SKM-1 treated with dmso at 0.1 percent for 144 hours (cell line): Measurements from ENCODE around the gene CEP350.
"Not testable (repeated sequence)": the region's sequence is repeated elsewhere in the genome, so short reads cannot be mapped to it uniquely, and the experiment has no call there.

Experiments
- DNase-seq: peaks from one replicate; lab custom pipeline; 2025; ENCODE audit not compliant: unreplicated experiment; lab: John Stamatoyannopoulos, UW

The CEP350 gene

DNA sequence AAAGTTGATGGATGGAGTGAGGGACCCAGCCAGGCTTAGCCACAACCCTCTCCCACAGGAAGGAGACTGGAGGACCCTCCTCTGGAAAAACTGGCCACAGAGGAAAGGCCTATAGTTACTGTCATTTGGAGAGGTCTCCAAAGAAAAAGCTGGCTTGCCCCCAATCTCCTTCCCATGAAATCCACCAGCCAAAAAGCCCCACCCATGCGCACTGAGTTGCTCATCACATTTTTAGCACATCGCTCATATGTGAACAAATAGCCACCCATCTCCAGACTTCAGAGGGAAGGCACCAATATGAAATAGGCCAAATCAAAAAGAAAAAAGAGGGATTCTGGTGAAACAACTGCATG is 163.1 kb downstream of the CEP350 start:
- DNase-seq, result no peak

DNA sequence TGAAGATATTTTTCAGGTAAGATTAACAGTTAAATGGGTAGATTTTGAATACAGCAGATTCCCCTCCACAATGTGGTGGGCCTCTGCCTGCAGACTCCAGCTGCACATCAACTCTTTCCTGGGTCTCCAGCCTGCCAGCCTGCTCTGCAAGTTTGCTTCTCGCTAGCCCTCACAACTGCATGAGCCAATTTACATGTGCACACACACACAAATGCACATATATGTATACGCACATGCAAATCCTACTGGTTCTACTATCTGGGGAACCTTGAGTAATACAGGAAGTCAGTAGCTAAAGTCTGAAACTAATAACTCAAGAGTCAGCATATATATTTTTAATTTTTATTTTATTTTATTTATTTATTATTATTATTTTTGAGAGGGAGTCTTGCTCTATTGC is 165.2 kb downstream of the CEP350 start:
- no peak for DNase-seq

DNA sequence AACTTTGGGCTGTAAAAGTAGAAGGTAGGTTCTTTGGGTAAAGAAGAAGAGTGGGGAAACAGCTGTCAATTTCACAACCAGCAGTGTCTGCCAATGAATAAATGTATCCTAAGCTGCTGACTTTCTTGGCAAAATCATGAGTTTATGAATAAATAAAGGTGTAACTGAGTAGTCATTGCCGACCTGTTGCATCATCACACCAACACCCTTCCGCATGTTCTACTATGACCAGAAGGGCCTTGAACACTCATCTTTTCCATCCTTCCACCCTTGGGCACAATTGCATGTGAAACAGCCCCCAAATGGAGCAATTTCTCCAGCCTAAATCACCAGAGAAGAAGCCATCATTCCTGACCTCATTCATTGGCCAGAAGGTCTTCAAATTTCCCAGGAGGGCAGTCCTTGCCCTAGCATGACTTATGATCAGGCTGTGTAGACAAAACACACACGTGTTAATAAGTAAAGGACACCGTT is 168.9 kb downstream of the CEP350 start:
- DNase-seq, result no peak

DNA sequence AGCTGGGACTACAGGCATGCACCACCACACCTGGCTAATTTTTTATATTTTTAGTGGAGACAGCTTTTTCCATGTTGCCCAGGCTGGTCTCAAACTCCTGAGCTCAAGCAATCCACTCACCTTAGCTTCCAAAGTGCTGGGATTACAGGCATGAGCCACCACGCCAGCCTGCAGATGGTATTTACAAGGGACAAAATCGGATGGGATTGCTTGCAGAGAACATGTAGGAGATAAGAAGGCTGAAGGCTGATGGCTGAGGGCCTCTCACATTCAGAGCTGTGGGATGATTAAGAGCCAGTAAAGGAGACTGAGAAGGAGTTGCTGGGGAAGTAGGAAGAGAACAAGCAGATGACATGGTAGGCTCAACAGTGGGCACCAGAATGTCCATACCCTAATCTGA is 176.0 kb downstream of the CEP350 start:
- peak; percentile 45 for DNase-seq

DNA sequence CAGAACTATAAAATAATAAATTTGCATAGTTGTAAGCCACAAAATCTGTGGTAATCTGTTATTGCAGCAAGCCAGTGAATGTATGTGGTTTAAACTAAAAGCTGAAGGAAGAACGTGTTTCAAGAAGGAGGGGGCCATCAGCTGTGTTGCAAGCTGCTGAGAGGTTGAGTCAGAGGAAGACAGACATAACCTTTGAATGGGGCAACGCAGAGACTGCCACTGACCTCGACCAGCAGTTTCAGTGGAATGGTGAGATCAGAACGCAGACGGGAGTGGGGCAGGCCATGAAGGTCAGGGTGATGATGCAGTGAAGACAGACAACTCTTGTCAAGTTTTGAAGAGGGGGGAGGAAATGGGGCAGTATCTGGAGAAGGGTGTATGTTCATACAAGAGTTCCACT is 176.9 kb downstream of the CEP350 start:
- DNase-seq, result peak; percentile 100

DNA sequence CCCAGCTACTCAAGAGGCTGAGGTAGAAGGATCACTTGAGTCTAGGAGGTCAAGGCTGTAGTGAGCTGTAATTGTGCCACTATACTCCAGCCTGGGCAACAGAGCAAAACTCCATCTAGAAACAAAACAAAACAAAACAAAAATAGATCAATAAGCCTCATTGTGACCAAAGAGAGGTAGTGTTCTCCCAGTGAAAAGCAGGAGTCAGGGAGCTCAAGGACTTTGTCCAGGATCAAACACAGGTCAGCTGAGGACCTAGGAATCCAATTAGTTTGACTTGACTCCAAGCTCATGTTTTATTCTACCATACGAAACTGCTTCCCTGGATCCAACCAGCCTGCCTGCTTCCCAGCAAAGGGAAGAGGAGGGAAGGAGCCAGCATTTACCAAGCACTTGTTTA is 178.6 kb downstream of the CEP350 start:
- no peak for DNase-seq

DNA sequence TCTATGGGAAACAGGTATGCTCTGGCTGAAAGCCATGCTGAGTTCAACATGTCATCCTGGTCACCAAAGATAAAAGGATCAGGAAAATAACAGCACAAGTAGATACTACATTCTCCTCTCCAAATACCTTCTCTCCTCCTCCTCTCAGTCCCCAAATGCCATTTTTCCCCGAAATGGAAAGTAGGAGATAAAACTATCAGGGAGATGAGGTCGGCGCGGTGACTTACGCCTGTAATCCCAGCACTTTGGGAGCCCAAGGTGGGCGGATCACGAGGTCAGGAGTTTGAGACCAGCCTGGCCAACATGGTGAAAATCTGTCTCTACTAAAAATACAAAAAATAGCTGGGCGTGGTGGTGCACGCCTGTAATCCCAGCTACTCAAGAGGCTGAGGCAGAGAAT is 179.1 kb downstream of the CEP350 start:
- DNase-seq, result not testable (repeated sequence)

DNA sequence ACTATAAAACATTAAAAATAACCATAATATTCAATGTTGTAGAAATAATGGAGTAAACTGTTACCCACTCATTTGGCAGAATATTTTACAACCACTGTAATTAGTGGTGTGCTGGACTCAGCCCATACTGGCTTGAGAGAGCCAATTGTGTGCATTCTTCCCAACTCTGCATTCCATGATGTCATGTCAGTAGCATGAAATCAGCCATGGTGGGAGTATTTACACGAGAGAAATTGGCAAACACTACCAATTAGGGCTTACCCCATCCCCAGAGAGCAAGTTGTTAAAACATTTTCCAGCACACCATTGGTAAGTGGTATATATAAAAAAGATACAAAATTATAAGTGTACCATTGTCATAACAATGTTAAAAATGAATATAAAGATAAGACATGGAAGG is 180.9 kb downstream of the CEP350 start:
- no peak for DNase-seq

DNA sequence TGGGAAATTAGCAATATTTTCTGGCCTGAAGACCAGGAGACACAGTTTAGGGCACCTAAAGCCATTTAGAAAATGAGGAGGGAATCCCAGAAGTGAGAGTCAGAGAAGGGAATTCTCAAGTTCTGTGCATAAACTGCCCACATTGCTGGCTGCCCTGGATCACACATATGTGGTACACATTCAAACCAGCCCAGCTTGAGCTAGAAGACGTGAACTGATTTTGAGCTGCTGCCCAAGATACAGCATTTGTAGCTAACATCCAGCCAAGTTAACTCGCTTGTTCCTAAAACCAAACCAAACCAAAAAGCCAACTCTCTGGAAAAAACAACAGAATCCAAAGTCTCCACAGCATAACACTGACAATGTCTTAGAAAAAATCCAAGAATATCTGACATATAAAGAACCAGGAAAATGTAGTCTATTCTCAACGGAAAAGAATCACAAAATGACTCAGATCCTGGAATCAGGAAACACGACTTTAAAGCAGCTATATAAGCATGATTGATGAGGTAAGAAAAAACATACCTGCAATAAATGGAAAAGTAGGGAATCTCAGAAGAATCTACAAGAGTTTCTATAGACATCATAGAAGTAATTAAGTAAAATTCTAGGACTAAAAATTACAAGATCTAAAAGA is 181.8 kb downstream of the CEP350 start:
- no peak for DNase-seq

DNA sequence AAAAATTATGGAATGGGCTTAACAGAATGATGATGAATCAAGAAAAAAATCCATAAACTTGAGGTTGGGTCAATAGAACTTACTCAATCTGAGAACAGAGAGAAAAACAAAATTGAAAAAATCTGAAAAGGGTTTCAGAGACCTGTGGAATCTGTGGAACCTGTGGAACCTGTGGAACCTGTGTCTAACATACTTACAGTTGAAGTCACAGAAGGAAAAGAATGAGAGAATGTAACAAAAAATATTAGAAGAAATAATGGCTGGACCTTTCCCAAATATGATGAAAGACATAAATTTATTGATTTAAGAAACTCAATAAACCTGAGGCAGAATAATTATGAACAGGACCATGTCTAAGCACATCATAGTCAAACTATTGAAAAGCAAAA is 182.4 kb downstream of the CEP350 start:
- no peak for DNase-seq

DNA sequence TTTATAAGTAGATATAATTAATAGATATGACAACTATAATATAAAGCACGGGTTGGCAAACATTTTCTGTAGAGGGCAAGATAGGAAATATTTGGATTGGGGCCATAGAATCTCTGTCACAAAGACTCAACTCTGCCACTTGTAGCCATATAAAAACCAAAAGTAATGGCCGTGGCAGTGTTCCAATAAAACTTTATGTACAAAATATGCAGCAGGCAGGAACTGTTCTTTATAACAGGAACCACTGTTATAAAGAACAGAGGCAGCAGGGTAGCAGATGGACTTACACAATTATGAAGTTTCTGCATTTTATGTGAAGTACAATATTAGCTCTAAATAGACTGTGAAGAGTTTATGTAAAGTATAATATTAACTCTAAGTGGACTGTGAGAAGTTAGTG is 183.2 kb downstream of the CEP350 start:
- DNase-seq, result no peak

DNA sequence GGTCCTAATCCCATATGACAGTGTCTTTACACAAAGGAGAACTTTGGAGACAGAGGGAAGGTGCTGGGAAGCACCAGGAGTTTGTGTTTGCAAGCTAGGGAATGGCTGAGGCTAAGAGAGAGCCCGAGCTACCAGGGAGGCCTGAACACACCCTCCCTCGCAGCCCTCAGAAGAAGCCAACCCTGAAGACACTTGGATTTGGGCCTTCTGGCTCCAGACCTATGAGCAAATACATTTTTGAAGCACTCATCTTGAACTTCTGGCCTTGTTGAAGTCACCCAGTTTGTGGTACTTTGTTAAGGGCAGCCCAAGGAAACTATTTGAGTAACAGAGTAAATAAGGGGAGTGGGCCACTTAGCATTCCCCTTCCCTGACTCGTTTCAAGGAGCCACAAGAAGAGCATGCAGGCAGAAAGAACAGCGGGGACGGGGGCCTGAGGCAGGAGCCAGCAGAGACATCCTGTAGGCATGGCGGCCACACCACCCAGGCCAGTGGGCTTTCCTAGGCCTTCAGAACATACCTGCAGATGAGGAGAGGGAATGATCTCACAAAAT is 186.8 kb downstream of the CEP350 start:
- DNase-seq, result no peak

DNA sequence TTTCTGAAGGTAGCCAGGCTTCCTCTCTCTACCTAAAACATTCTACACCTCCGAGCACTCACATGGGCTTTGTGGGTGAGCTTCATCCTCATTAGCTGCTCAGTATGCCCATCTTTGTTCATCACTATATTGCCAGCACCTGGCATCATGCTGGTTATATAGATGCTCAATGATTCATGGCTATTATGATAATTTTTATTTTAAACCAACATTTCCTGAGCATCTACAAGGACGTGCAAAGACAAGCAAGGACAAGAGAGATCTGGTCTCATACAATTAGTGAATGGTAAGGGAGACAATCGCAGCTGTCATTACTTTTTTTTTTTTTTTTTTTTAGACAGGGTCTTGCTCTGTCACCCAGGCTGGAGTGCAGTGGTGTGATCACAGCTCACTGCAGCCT is 188.7 kb downstream of the CEP350 start:
- DNase-seq, result no peak

DNA sequence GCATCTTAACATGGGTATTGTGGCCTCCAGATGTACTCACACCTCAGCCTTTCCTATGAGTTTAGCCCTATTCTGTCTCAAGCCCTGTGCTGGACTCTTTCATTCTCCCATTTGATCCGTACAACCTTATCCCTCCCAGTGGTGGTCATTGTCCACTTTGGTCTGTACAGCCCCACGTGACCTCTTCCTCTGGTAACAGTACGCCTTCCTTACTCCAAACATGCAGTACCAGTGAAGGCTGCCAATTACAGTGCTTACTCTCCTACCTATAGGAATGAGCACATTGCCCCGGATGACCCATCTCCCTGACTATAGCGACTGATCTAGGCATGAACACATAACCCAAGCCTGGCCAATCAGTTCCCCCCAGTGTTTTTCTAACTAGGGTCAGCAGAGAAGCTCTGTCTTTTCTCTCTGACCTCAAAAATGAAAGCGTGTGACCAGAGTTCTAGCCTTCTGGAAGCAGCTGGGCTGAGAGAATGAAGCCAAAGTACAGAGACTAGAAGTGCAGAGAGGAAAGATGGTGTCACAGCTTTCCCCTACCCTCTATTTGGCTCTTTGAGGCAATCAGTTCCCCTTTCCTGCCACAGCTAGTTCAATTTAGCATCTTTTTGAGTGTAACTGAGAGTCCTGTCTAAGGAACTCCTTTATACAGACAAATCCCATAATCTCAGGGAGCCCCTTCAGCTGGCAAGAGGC is 190.2 kb downstream of the CEP350 start:
- DNase-seq, result peak; percentile 35

DNA sequence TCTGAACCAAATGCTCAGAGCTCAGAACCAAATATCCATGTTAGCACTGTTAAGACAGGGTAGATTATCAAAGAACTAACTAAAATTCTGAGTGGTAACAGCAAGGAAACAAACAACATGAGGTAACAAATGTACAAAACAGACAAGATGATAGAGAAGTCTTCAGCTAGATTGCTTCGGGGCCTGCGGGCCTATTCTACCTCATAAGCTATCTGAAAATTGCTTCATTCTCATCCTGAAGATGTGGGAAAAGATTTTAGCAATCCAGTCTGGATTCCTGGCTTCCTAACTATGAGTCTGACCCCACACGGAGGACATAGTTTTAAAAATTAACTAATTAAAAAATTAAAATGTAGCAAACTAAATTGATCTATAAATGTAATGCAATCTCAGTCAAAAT is 190.8 kb downstream of the CEP350 start:
- no peak for DNase-seq

DNA sequence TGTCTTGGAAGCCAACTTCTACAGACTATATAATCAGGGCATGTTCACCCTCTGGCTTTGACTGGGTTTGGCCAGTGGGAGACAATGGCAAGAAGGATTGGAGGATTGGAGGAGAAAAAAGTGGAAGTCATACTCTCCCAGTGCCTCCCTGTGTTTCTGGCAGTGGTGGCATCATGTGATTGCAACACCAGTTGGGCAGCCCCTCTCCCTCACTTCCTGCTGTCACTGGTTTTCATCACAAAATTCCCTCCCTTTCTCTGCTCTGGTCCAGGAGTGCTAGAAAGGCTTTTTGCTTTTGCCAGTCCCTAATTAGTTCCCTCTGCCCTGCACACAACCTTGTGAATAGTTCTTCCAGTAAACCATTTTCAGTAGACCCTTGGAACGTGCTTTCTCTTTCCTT is 196.4 kb downstream of the CEP350 start:
- DNase-seq, result peak; percentile 62

DNA sequence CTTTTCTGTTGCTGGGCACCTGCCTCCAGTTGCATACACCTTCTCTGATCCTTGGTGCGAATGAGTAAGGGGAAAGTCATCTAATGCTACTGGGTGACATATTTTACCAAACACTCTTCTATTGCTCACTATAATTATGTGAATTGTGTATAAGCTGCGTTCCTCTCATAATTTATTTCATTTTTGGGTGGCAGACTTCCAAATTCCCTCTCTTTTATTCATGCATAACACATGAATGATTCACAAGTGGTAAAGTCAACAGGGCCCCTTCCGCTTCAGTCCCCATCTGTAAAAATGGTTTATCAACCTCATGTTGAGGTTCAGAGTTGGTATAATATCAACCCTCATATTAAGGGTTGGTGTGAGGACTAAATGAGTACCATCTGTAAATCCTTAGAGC is 196.9 kb downstream of the CEP350 start:
- DNase-seq, result no peak

DNA sequence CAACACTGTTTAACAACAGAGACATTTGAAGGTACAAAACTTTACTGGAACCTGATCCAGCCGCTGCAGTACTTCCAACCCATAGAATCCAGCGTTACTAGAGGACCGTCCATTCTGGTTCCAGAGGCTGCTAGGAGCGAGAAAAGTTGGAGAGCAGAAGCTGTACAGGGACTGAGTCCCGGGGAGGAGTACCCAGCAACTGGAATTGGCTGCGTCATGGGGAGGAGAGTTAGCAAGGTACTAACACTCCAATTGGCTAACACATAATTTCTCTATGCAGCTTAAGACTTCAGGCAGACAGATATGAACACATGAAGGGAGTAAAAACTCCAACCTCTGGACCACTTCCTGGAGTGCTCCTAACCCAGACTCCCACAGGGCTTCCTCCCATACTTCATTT is 198.0 kb downstream of the CEP350 start:
- no peak for DNase-seq

DNA sequence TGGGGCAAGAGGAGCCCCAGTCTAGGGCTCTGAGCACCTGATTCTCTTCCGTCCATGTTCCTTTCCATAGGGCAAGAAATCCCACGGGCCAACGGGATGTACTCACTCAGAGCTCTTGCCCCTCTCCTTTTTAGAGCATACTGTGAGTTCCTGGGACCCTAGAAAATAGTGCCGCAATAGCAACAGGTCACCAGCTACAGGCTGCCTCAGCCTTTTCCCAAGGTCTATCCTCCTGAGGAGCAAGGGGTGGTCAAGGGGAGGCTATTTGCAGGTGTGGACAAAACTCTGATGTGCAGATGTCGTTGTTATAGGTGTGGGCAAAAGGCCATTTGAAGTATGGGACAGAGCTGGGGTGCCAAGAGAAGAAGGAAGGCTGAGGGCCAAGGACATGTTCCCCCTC is 198.4 kb downstream of the CEP350 start:
- DNase-seq, result no peak

DNA sequence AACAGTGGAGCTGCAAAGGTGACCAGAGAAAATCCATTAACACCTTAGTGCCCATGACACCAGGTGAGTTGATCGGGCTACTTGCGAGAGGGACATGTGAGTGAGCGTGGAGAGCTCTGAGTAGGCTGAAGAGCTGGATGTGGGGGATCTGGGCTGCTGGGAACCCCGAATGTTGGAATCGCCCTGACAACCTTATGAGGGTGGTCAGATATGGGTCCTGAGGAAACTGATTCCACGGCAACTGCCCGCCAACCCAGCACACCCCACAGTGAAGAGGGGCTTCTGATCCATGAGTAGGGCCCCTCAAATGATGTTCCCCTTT is 199.4 kb downstream of the CEP350 start:
- no peak for DNase-seq

DNA sequence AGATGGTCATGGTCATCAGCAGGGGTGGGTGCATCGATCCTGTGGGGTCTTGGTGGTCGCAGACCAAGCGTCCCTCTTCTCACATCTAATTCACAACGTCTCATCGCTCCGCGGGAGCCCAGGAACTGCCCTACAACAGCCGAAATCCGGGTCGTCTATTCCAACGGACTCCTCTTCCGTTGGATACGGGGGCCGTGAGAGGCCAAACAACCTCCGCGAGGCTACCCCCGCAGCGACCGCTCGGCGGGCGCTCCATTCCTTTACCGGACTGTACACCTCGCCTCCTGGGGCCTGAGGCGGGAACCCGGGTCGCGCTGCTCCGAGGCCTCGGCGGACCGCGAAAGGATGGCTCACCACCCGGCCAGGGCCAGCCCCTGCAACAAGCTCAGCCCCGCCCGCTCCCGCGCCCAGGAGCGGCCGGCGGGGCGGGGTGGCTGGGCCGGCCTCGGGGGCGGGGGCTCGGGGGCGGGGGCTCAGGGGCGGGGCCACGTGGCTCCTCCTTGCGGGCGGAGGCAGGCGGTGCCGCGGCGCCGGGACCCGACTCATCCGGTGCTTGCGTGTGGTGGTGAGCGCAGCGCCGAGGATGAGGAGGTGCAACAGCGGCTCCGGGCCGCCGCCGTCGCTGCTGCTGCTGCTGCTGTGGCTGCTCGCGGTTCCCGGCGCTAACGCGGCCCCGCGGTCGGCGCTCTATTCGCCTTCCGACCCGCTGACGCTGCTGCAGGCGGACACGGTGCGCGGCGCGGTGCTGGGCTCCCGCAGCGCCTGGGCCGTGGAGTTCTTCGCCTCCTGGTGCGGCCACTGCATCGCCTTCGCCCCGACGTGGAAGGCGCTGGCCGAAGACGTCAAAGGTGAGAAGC is 199.9 kb downstream of the CEP350 start, which contains the start of gene QSOX1:
Gene QSOX1, plus strand, starts transcription at position 545 of the 857 bp plus-strand sequence. Its CDS starts 39 bp downstream, at position 584.
- peak; percentile 94 for DNase-seq

DNA sequence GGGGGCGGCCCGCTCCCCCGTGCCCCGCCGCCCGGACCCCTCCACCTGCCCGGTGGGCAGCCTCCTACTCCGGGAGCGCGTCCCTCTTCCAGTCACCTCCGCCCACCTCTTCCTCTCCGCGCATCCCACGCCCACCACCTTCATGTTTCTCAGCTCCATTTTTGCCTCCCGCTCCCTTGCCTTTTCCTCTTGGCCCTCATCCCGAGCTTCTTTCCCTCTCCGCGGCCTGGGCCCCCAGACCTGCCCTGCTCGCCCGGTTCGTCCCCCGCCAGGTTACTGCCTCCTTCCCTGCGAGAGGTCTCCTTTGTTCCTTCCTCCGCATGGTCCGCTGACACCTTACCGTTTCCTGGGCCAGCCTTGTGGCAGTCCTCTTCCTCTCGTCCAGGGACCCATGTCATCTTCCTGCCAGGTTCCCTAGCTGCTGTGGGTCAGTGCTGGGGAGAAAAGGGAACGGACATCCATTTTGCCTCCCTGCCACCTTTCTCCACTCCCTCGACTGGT is 200.6 kb downstream of the CEP350 start:
- no peak for DNase-seq
